Measurements from ENCODE around the gene COA1. TPM values are rescaled to one million over a fixed set of nuclear protein-coding genes. Genes with fewer than 3 reads are reported as not detected.

COA1 gene
- polyA plus RNA-seq, 1 of the 3 experiments (the other 2 are of a cell fraction), result 42.8 TPM

DNA sequence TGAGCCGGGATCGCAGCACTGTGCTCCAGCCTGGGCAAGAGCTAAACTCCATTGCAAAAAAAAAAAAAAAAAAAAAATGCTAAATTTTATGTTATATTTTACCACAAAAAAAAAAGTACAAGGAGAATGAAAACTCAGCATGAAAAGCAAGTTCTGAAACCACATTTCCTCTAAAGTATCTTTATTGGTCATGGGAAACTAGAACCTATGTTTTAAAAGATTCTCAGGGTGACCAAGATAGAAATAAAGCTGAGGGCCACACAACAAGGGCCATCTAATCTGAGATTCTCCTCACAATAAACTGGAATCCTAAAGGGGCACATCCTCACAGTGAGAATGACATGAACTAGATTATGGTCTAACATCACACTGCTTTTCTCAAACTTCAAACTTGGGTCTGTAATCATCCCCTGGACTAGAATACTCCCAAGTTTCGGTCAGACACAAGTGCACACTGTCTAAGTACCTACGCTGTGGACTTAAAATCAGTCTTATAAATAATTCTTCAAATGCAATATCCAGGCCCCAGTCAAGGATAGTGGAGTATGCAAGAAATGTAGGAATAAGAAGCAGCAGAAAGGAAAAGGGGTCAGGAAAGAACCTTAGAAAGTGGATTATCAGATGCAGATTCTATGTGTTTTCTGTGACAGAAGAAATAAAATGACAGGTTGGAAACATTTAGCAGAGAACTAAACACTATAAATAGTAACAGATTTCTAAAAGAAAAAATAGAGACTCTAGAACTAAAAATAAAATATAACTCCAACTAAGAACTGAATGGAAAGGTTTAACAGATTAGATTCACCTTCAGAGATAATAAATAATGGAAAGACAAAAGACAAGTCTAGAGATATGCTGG is 49.9 kb downstream of the COA1 start:
- Histone ChIP-seq H3K27me3 (ENCODE audit: insufficient read depth) (no peaks in the 10 kb centered on the region), H3K79me2 (ENCODE audit: insufficient read depth) (peaks cover 98% of the 10 kb centered on the region), H4K20me1 (ENCODE audit: insufficient read depth) (no peaks in the 10 kb centered on the region), H3K9ac (no peak overlapping the region), H3K4me2 (peak overlapping the region; percentile 1; the same call in 1 of the 2 replicates), H2AFZ (ENCODE audit: low read depth) (no peak overlapping the region), H3K9me3 (peaks cover 5% of the 10 kb centered on the region; the same call in 1 of the 2 replicates), H3F3A (replicated peaks; ENCODE audit: insufficient read depth) (peaks cover 26% of the 10 kb centered on the region), H3K36me3 (replicated peaks in 1 of 2; ENCODE audit: control insufficient read depth in 1 of 2, insufficient read depth in 2 of 2, low read length in 1 of 2) (peaks cover 0 to 19% of the 10 kb centered on the region in 2 experiments), H3K4me1 (ENCODE audit: control insufficient read depth in 1 of 2, insufficient read depth in 2 of 2, low read depth in 1 of 2, low read length in 1 of 2) (peaks cover 0 to 12% of the 10 kb centered on the region in 2 experiments), H3K9me2 (no peaks in the 10 kb centered on the region), H3K4me3 (ENCODE audit: low read depth in 2 of 2, low read length in 1 of 2) (no peak overlapping the region), H3K27ac (ENCODE audit: low read depth in 2 of 2, low read length in 1 of 2) (peak overlapping the region; percentile 62 to 77)
- 93% methylated on average over 4 of the region's 4 CpGs for WGBS (ENCODE audit: low lambda C conversion rate)
- ChIA-PET POLR2A (no interaction called here), CTCF (interaction anchor here (0.6 to 2.4 kb wide), 5 partner anchors 11 to 160 kb away, joined by 3 to 10 read pairs (median 3); partner anchors contain the start of gene STK17A)
- no peak for DNase-seq
- TF ChIP-seq, protein P1, sequence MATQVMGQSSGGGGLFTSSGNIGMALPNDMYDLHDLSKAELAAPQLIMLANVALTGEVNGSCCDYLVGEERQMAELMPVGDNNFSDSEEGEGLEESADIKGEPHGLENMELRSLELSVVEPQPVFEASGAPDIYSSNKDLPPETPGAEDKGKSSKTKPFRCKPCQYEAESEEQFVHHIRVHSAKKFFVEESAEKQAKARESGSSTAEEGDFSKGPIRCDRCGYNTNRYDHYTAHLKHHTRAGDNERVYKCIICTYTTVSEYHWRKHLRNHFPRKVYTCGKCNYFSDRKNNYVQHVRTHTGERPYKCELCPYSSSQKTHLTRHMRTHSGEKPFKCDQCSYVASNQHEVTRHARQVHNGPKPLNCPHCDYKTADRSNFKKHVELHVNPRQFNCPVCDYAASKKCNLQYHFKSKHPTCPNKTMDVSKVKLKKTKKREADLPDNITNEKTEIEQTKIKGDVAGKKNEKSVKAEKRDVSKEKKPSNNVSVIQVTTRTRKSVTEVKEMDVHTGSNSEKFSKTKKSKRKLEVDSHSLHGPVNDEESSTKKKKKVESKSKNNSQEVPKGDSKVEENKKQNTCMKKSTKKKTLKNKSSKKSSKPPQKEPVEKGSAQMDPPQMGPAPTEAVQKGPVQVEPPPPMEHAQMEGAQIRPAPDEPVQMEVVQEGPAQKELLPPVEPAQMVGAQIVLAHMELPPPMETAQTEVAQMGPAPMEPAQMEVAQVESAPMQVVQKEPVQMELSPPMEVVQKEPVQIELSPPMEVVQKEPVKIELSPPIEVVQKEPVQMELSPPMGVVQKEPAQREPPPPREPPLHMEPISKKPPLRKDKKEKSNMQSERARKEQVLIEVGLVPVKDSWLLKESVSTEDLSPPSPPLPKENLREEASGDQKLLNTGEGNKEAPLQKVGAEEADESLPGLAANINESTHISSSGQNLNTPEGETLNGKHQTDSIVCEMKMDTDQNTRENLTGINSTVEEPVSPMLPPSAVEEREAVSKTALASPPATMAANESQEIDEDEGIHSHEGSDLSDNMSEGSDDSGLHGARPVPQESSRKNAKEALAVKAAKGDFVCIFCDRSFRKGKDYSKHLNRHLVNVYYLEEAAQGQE (IDR thresholded peaks at IDR 0.05; ENCODE audit: low read depth, low read length), result no peak
- TF ChIP-seq TCF12 (IDR thresholded peaks at IDR 0.05) (peak; percentile 40; the same call in 1 of the 2 replicates), MEF2A (IDR thresholded peaks at IDR 0.05; ENCODE audit: borderline replicate concordance, low read depth) (peak; percentile 63; the same call in 1 of the 2 replicates), MXI1 (IDR thresholded peaks at IDR 0.05; ENCODE audit: low read depth, low read length) (no peak)

DNA sequence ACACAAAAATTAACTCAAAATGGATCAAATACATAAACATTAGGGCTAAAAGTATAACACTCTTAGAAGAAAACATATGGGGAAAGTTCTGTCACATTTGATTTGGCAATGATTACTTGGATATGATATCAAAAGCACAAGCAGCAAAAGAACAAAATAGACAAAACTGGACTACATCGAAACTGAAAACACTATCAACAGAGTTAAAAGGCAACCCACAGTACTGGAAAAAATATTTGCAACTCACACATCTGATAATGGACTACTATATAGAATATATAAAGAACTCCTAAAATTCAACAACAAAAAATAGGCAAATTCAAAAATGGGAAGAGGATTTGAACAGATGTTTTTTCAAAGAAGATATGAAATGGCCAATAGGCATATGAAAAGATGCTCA is 51.0 kb downstream of the COA1 start:
- H3K9me3 ChIP-seq, result peaks cover 5% of the 10 kb centered on the region; the same call in 1 of the 2 replicates
- no peak overlapping the region for H3K9ac ChIP-seq
- peaks cover 0 to 19% of the 10 kb centered on the region in 2 experiments for H3K36me3 ChIP-seq (replicated peaks in 1 of 2; ENCODE audit: control insufficient read depth in 1 of 2, insufficient read depth in 2 of 2, low read length in 1 of 2)
- H3K27ac ChIP-seq (ENCODE audit: low read depth in 2 of 2, low read length in 1 of 2), result no peak overlapping the region
- peaks cover 97% of the 10 kb centered on the region for H3K79me2 ChIP-seq (ENCODE audit: insufficient read depth)
- no peak for DNase-seq
- no peaks in the 10 kb centered on the region for H4K20me1 ChIP-seq (ENCODE audit: insufficient read depth)
- no peak overlapping the region for H2AFZ ChIP-seq (ENCODE audit: low read depth)
- ChIA-PET CTCF (interaction anchor here (1.2 to 2.4 kb wide), 3 partner anchors 10 to 96 kb away, joined by 3 to 10 read pairs (median 8); partner anchors contain the start of gene STK17A), POLR2A (no interaction called here)
- H3K4me1 ChIP-seq (ENCODE audit: control insufficient read depth in 1 of 2, insufficient read depth in 2 of 2, low read depth in 1 of 2, low read length in 1 of 2), result peaks cover 0 to 15% of the 10 kb centered on the region in 2 experiments
- no peak overlapping the region for H3K4me2 ChIP-seq
- H3K27me3 ChIP-seq (ENCODE audit: insufficient read depth), result no peaks in the 10 kb centered on the region
- no peak overlapping the region for H3K4me3 ChIP-seq (ENCODE audit: low read depth in 2 of 2, low read length in 1 of 2)
- 95% methylated on average over 1 of the region's 1 CpG for WGBS (ENCODE audit: low lambda C conversion rate)
- H3F3A ChIP-seq (replicated peaks; ENCODE audit: insufficient read depth), result peaks cover 36% of the 10 kb centered on the region
- H3K9me2 ChIP-seq, result no peaks in the 10 kb centered on the region
- no peak for TF ChIP-seq JUND (IDR thresholded peaks at IDR 0.05)
- TF ChIP-seq EP300 (IDR thresholded peaks at IDR 0.05; ENCODE audit: borderline replicate concordance in 1 of 2, low read depth in 1 of 2, low read length in 1 of 2), result no peak
- no peak for TF ChIP-seq RCOR1 (IDR thresholded peaks at IDR 0.05; ENCODE audit: low read length)
- TF ChIP-seq EZH2phosphoT487 (IDR thresholded peaks at IDR 0.05; ENCODE audit: borderline replicate concordance, low read depth), result no peak
- TF ChIP-seq YY1 (IDR thresholded peaks at IDR 0.05; ENCODE audit: low read depth), result no peak
- no peak for TF ChIP-seq RXRA (IDR thresholded peaks at IDR 0.05; ENCODE audit: borderline replicate concordance, low read depth)
- TF ChIP-seq, protein P1 (IDR thresholded peaks at IDR 0.05; ENCODE audit: low read depth, low read length), result no peak
- TF ChIP-seq, protein P2, sequence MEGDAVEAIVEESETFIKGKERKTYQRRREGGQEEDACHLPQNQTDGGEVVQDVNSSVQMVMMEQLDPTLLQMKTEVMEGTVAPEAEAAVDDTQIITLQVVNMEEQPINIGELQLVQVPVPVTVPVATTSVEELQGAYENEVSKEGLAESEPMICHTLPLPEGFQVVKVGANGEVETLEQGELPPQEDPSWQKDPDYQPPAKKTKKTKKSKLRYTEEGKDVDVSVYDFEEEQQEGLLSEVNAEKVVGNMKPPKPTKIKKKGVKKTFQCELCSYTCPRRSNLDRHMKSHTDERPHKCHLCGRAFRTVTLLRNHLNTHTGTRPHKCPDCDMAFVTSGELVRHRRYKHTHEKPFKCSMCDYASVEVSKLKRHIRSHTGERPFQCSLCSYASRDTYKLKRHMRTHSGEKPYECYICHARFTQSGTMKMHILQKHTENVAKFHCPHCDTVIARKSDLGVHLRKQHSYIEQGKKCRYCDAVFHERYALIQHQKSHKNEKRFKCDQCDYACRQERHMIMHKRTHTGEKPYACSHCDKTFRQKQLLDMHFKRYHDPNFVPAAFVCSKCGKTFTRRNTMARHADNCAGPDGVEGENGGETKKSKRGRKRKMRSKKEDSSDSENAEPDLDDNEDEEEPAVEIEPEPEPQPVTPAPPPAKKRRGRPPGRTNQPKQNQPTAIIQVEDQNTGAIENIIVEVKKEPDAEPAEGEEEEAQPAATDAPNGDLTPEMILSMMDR (IDR thresholded peaks at IDR 0.05), result no peak
- no peak for TF ChIP-seq SIN3A (IDR thresholded peaks at IDR 0.05; ENCODE audit: borderline replicate concordance, low read depth, low read length)
- TF ChIP-seq MEF2A (IDR thresholded peaks at IDR 0.05; ENCODE audit: borderline replicate concordance, low read depth), result no peak
- TF ChIP-seq ELF1 (IDR thresholded peaks at IDR 0.05), result no peak
- no peak for TF ChIP-seq TAF1 (IDR thresholded peaks at IDR 0.05; ENCODE audit: borderline replicate concordance, low read depth, low read length)
